ENCODE measurements around the gene FBN1.

The FBN1 gene

GRCh38 chr15:48419896-48420295 is 225.6 kb downstream of the FBN1 start:
- no peak for DNase-seq

- no peak for DNase-seq
These were observed 227.2 kb downstream of the FBN1 start for GRCh38 chr15:48418343-48418742.

GRCh38 chr15:48416301-48416700 is 229.2 kb downstream of the FBN1 start:
- DNase-seq = no peak

- no peak for DNase-seq
These were observed 230.2 kb downstream of the FBN1 start for GRCh38 chr15:48415036-48415886.

- DNase-seq = no peak
These were observed 231.5 kb downstream of the FBN1 start for GRCh38 chr15:48414015-48414414.

- no peak for DNase-seq
These were observed 232.2 kb downstream of the FBN1 start for GRCh38 chr15:48413304-48413703.

GRCh38 chr15:48411971-48412591 is 233.4 kb downstream of the FBN1 start:
- no peak for DNase-seq

- DNase-seq = no peak
These were observed 235.9 kb downstream of the FBN1 start for GRCh38 chr15:48409623-48410022.

- DNase-seq = no peak
These were observed 237.2 kb downstream of the FBN1 start for GRCh38 chr15:48408327-48408726.

GRCh38 chr15:48407646-48408045 is 237.9 kb downstream of the FBN1 start:
- DNase-seq = no peak

- DNase-seq = no peak
These were observed 238.6 kb downstream of the FBN1 start for GRCh38 chr15:48406911-48407310.

GRCh38 chr15:48406266-48406891 is 239.1 kb downstream of the FBN1 start:
- DNase-seq = no peak

- no peak for DNase-seq
These were observed 242.9 kb downstream of the FBN1 start for GRCh38 chr15:48402427-48403177.

- no peak for DNase-seq
These were observed 245.4 kb downstream of the FBN1 start for GRCh38 chr15:48400086-48400485.

GRCh38 chr15:48397841-48398240 is 247.7 kb downstream of the FBN1 start:
- DNase-seq = no peak

- DNase-seq = no peak
These were observed 249.5 kb downstream of the FBN1 start for GRCh38 chr15:48396020-48396419.

- DNase-seq = no peak
These were observed 249.9 kb downstream of the FBN1 start for GRCh38 chr15:48395521-48396011.

GRCh38 chr15:48394970-48395369 is 250.5 kb downstream of the FBN1 start:
- DNase-seq = no peak

- DNase-seq = no peak
These were observed 251.6 kb downstream of the FBN1 start for GRCh38 chr15:48393645-48394506.

- no peak for DNase-seq
These were observed 253.2 kb downstream of the FBN1 start for GRCh38 chr15:48392356-48392755.

- DNase-seq = no peak
These were observed 253.6 kb downstream of the FBN1 start for GRCh38 chr15:48391950-48392349.

GRCh38 chr15:48389691-48390143 is 255.8 kb downstream of the FBN1 start:
- DNase-seq = no peak
